Memory B cell (primary cell): ENCODE results near the gene CRTC1.

Experiments
- ATAC-seq: fragments of 150-1000 bp; cut with Tn5 transposase; 2 replicates; pipeline ENCODE4 v1.10.0; 2021; ENCODE audit warnings: low read depth, mild to moderate bottlenecking, moderate library complexity
- DNase-seq, 2 donors: peaks; one replicate each; pipeline ENCODE4 v3.0.0; 2022; ENCODE audit warnings: low spot score in 2 of 2
- H3K27ac Mint-ChIP-seq: one replicate; pipeline ENCODE4 v1.8.0; 2022; ENCODE audit warnings: mild to moderate bottlenecking, moderate library complexity, mixed read lengths
- H3K27me3 Mint-ChIP-seq: one replicate; pipeline ENCODE4 v1.8.0; 2022; ENCODE audit warnings: mixed read lengths
- H3K36me3 Mint-ChIP-seq: one replicate; pipeline ENCODE4 v1.8.0; 2022; ENCODE audit warnings: mild to moderate bottlenecking, mixed read lengths
- H3K4me1 Mint-ChIP-seq: one replicate; pipeline ENCODE4 v1.8.0; 2022; ENCODE audit warnings: mixed read lengths
- H3K4me3 Mint-ChIP-seq: one replicate; pipeline ENCODE4 v1.8.0; 2022; ENCODE audit warnings: mild to moderate bottlenecking, moderate library complexity, mixed read lengths
- H3K9me3 Mint-ChIP-seq: one replicate; pipeline ENCODE4 v1.8.0; 2022; ENCODE audit warnings: mixed read lengths

The CRTC1 gene

DNA sequence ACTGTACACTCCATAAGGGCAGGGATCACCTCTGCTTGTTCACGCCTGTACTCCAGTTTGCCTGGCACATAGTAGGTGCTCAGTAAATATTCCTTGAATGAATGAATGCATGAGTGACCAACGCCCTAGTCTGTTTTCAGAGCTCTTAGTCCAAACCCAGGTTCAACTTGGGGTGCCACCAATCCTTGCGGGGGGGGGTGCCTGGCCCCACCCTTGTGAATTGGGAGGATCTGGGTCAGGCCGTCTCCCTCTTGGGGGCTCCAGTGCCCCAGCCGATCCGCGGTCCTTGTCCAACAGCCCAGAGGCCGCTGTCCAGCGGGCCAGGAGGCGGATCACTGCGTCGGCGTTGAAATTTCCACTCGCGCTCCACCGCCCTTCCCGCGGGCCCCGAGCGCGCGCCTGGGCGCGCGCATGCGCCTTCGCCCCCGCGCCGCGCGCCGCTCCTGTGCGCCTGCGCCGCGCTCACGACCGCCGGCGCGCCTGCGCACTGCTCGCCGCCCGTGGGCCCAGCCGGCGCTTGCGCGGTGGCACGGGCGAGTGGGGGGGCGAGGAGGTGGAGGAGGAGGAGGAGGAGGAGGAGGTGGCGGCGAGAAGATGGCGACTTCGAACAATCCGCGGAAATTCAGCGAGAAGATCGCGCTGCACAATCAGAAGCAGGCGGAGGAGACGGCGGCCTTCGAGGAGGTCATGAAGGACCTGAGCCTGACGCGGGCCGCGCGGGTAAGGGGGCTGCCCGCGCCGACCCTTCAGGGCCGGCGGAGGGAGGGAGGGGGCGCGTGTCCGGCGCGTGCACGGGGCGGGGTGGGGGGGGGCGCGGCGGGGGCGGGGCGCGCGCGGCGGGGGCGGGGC lies at the start of gene CRTC1:
CRTC1 (plus strand) TSS at position 572 of the 849 bp plus-strand sequence; CDS start at position 595, 23 bp downstream.
- peak within 1 kb of the TSS; percentile 95 for H3K4me3 Mint-ChIP-seq
- H3K36me3 Mint-ChIP-seq: peaks cover 4% of the 10 kb centered on the region
- H3K9me3 Mint-ChIP-seq: no peaks in the 10 kb centered on the region
- peaks cover 3% of the 10 kb centered on the region for H3K27me3 Mint-ChIP-seq
- peak within 1 kb of the TSS; percentile 89 for H3K27ac Mint-ChIP-seq
- DNase-seq: peak; percentile 96
- H3K4me1 Mint-ChIP-seq: peaks cover 18% of the 10 kb centered on the region
- peak; percentile 85 for ATAC-seq

DNA sequence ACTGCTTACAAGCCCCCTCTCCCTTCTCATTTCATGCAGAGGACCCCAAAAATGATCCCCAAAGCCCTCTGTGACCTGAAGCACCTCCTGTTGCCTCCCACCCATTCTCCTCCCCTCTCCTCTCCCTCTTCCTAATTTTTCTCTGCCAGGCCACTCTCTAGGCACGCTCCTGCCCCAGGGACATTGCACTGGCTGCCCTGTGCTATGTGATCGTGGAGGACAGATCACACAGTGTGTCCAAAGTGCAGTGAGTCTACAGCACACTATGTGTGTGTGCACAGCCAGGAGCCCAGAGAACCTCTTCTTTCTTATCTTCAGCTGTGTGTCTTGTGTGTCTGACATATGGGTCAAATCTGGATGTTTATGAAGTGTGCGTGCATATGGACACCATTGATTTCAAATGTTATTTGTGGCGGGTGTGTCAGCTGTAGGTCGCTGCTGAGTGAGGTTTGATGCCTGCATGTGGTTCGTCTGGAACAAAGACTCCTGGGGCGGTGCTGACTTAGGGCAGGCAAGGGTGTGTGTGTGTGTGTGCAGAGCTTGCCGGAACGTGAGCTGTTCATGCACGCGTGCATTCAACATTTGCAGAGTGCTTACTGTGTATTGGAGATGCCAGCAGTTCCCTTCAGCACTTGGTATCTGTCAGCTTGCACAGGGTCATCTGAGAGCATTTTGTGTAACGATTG lies 48.7 kb upstream of the CRTC1 start:
- Mint-ChIP-seq H3K36me3 (no peaks in the 10 kb centered on the region), H3K4me3 (no peak overlapping the region), H3K27ac (no peak overlapping the region), H3K4me1 (peaks cover 29% of the 10 kb centered on the region), H3K27me3 (peaks cover 9% of the 10 kb centered on the region), H3K9me3 (no peaks in the 10 kb centered on the region)
- no peak for DNase-seq
- ATAC-seq: no peak

DNA sequence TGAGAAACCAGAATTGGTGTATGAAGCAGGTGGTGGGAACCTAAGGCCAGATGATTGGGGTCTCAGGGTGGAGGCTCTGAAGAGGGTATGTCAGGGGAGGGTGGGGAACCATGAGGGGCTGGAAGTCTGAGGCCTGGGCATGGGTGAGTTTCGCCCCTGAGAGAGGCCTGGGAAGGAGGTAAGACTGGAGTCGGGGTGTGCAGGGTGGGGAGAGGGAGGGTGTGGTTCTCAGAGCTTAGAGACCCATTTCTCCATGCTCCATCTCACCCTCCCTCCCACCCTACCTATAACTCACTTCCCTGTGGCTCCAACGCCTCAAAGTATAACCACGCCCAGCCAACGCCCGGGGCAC lies 47.7 kb upstream of the CRTC1 start:
- H3K27me3 Mint-ChIP-seq: peaks cover 7% of the 10 kb centered on the region

DNA sequence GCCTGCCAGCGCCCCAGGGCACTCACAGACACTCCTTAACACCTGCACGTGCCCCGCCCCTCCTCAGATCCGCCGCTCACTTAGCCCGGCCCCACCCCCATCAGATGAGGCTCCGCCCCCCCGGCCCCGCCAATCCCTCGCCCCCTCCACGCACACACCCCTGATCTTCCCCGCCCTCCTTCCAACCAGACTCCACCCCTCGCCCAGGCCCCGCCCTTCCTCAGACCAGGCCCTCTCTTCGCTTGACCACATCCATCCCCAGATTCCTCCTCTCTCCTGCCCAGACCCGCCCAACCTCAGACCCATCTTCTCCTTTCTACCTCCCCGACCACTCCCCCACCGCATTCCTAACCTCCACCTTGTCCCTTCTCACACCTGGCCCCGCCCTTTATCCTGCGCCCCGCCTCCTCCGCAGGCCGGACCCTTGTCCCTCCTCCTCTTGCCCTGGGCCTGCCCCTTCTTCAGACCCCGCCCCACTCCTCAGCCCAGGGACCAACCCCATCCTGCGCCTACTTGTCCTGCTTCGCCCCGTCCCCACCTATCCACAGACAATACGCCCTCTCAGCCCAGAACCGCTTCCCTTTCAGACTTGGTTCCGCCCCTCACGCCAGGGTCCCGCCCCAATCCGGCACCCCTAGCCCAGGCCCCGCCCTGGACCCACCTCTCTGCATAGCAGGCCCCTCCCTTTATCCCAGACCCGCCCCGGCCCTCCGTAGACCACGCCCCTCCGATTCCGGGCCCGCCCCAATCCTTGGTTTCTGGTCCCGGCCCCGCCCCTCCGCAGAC lies 47.1 kb upstream of the CRTC1 start:
- Mint-ChIP-seq H3K27me3 (peaks cover 7% of the 10 kb centered on the region), H3K9me3 (no peaks in the 10 kb centered on the region), H3K4me1 (peaks cover 30% of the 10 kb centered on the region), H3K36me3 (no peaks in the 10 kb centered on the region), H3K27ac (peak overlapping the region; percentile 90), H3K4me3 (peak overlapping the region; percentile 95)
- ATAC-seq (peak; percentile 83), DNase-seq (peak; percentile 99)

More for the DNA sequence above, 47.7 kb upstream of the CRTC1 start:
- Mint-ChIP-seq H3K4me1 (peaks cover 30% of the 10 kb centered on the region), H3K36me3 (no peaks in the 10 kb centered on the region), H3K27ac (peak overlapping the region; percentile 90), H3K9me3 (no peaks in the 10 kb centered on the region), H3K4me3 (peak overlapping the region; percentile 95)
- no peak for DNase-seq
- no peak for ATAC-seq

DNA sequence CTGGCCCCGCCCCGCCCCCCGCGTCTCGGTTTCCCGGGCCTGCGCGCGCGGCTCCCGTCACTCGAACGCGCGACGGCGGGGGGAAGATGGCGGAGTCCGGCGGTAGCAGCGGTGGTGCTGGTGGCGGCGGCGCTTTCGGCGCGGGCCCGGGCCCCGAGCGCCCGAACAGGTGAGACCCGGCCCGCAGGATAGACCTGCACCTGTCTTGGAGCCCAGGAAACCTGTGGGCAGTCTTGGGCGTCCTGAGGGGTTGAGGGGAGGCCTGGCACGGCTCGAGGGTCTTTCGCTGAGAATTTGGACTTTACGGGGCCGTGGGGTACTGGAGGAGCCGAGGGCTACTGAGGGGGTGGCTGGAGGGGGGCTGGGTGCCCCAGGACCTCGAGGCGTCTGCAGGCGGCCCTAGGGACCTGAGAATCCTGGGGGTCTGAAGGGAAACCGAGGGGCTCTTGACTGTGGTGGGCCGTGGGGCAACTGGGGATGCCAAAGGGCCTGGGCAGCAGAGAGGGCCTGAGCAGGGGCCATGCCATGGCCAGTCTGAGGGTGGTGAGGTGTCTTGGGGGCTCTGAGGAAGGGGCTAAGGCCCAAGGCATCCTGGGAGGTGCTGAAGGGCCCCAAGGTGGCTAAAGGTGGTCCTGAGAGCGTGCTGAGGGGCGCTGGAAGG lies 46.4 kb upstream of the CRTC1 start, which contains the start of gene KLHL26:
KLHL26 (plus strand) TSS at position 60 of the 661 bp plus-strand sequence; CDS start at position 87, 27 bp downstream.
- H3K4me3 Mint-ChIP-seq: peak within 1 kb of the TSS; percentile 95
- peaks cover 1% of the 10 kb centered on the region for H3K36me3 Mint-ChIP-seq
- H3K27me3 Mint-ChIP-seq: peaks cover 7% of the 10 kb centered on the region
- no peaks in the 10 kb centered on the region for H3K9me3 Mint-ChIP-seq
- ATAC-seq (no peak), DNase-seq (peak in 1 of 2 donors; percentile 34)
- H3K27ac Mint-ChIP-seq: peak within 1 kb of the TSS; percentile 90
- peaks cover 32% of the 10 kb centered on the region for H3K4me1 Mint-ChIP-seq

GRCh38 chr19:18637673-18638630 lies 45.5 kb upstream of the CRTC1 start:
- DNase-seq: no peak
- Mint-ChIP-seq H3K27me3 (peaks cover 7% of the 10 kb centered on the region), H3K36me3 (peaks cover 2% of the 10 kb centered on the region), H3K9me3 (no peaks in the 10 kb centered on the region), H3K27ac (peak overlapping the region; percentile 90), H3K4me1 (peaks cover 33% of the 10 kb centered on the region), H3K4me3 (peak overlapping the region; percentile 95)
- no peak for ATAC-seq

DNA sequence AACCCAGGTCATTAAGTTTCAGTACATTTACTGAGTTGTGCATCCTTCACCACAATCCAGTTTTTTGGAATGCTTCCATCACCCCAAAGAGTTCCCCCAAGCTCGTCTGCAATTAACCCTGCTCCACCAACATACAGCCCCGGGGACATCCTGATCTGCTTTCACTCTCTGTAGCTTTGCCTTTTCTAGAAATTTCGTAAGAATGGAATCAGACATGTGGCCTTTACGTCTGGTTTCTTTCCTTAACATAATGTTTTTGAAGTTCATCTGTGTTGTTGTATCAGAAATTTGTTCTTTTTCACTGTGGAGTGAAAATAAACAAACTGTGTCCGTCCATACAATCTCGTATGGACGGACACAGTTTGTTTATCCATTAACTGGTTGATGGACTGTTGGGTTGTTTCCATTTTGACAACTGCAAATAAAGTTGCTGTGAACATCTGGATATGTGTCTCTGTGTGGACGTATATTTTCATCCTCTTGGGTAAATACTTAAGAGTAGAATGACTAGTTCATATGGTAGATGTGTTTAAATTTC lies 43.7 kb upstream of the CRTC1 start:
- Mint-ChIP-seq H3K27ac (no peak overlapping the region), H3K36me3 (peaks cover 4% of the 10 kb centered on the region), H3K4me3 (no peak overlapping the region), H3K27me3 (peaks cover under 1% of the 10 kb centered on the region), H3K9me3 (no peaks in the 10 kb centered on the region), H3K4me1 (peaks cover 38% of the 10 kb centered on the region)
- DNase-seq (no peak), ATAC-seq (no peak)

- peaks cover 26% of the 10 kb centered on the region for H3K4me1 Mint-ChIP-seq
- H3K9me3 Mint-ChIP-seq: no peaks in the 10 kb centered on the region
- no peak overlapping the region for H3K4me3 Mint-ChIP-seq
- H3K36me3 Mint-ChIP-seq: peaks cover 10% of the 10 kb centered on the region
- H3K27ac Mint-ChIP-seq: no peak overlapping the region
- ATAC-seq (peak; percentile 83), DNase-seq (no peak)
- no peaks in the 10 kb centered on the region for H3K27me3 Mint-ChIP-seq
These were observed 39.1 kb upstream of the CRTC1 start for GRCh38 chr19:18644196-18645034.

DNA sequence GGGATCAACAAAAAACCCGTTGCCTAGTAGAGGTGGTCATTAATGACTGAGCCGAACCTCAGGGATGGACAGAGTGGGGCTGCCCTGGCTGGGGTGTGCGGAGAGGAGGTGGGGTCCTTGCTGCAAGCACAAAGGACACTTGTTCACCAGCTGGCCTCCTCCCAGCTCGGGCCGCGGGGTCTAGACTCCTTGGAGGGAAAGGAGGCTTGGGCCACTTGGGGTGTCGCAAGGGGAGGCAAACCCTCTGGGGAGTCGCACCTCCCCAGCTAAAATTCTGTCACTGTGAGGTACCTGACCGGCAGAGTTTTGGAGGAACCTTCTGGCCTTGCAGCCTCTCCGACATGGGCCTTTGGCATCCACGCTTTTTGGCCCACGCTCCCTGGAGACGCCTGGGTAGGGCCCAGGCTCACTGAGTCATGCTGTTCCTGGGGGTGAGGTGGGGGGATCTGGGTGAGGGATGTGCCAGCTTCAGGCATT lies 38.4 kb upstream of the CRTC1 start:
- DNase-seq: no peak
- peaks cover 30% of the 10 kb centered on the region for H3K4me1 Mint-ChIP-seq
- H3K9me3 Mint-ChIP-seq: no peaks in the 10 kb centered on the region
- ATAC-seq: no peak
- peaks cover 10% of the 10 kb centered on the region for H3K36me3 Mint-ChIP-seq
- H3K4me3 Mint-ChIP-seq: no peak overlapping the region
- H3K27me3 Mint-ChIP-seq: no peaks in the 10 kb centered on the region
- no peak overlapping the region for H3K27ac Mint-ChIP-seq

- Mint-ChIP-seq H3K36me3 (peaks cover 10% of the 10 kb centered on the region), H3K9me3 (no peaks in the 10 kb centered on the region), H3K27me3 (no peaks in the 10 kb centered on the region), H3K27ac (no peak overlapping the region), H3K4me1 (peaks cover 33% of the 10 kb centered on the region), H3K4me3 (no peak overlapping the region)
- DNase-seq (no peak), ATAC-seq (no peak)
These were observed 36.7 kb upstream of the CRTC1 start for GRCh38 chr19:18646535-18647370.

- peaks cover 31% of the 10 kb centered on the region for H3K4me1 Mint-ChIP-seq
- no peak overlapping the region for H3K4me3 Mint-ChIP-seq
- H3K36me3 Mint-ChIP-seq: peaks cover 8% of the 10 kb centered on the region
- H3K9me3 Mint-ChIP-seq: no peaks in the 10 kb centered on the region
- no peak for DNase-seq
- no peak for ATAC-seq
- H3K27ac Mint-ChIP-seq: no peak overlapping the region
- no peaks in the 10 kb centered on the region for H3K27me3 Mint-ChIP-seq
These were observed 36.1 kb upstream of the CRTC1 start for GRCh38 chr19:18647371-18647767.
